ENCODE results near the gene IFNK.

The IFNK gene

GRCh38 chr9:27538647-27539046, 14.6 kb downstream of the IFNK start:
- DNase-seq (ENCODE audit: low read depth) = no peak

GRCh38 chr9:27539479-27540441, 15.7 kb downstream of the IFNK start:
- DNase-seq (ENCODE audit: low read depth) = peak; percentile 89

- DNase-seq (ENCODE audit: low read depth) = no peak
Observed at GRCh38 chr9:27540502-27540901, 16.4 kb downstream of the IFNK start.

- no peak for DNase-seq (ENCODE audit: low read depth)
Observed at GRCh38 chr9:27541740-27542139, 17.6 kb downstream of the IFNK start.

GRCh38 chr9:27542508-27542907, 18.4 kb downstream of the IFNK start:
- no peak for DNase-seq (ENCODE audit: low read depth)

- no peak for DNase-seq (ENCODE audit: low read depth)
Observed at GRCh38 chr9:27545471-27545870, 21.4 kb downstream of the IFNK start.

GRCh38 chr9:27548055-27548741, 24.1 kb downstream of the IFNK start:
- DNase-seq (ENCODE audit: low read depth) = peak; percentile 51

GRCh38 chr9:27549196-27549755, 25.2 kb downstream of the IFNK start:
- no peak for DNase-seq (ENCODE audit: low read depth)

GRCh38 chr9:27554712-27555111, 30.6 kb downstream of the IFNK start:
- no peak for DNase-seq (ENCODE audit: low read depth)

GRCh38 chr9:27556470-27556869, 32.4 kb downstream of the IFNK start:
- no peak for DNase-seq (ENCODE audit: low read depth)

- DNase-seq (ENCODE audit: low read depth) = no peak
Observed at GRCh38 chr9:27558307-27558706, 34.2 kb downstream of the IFNK start.

GRCh38 chr9:27560457-27560856, 36.4 kb downstream of the IFNK start:
- no peak for DNase-seq (ENCODE audit: low read depth)

- DNase-seq (ENCODE audit: low read depth) = no peak
Observed at GRCh38 chr9:27561685-27562084, 37.6 kb downstream of the IFNK start.

- no peak for DNase-seq (ENCODE audit: low read depth)
Observed at GRCh38 chr9:27563738-27564430, 39.8 kb downstream of the IFNK start.

- no peak for DNase-seq (ENCODE audit: low read depth)
Observed at GRCh38 chr9:27564670-27565069, 40.6 kb downstream of the IFNK start.

GRCh38 chr9:27565696-27566095, 41.6 kb downstream of the IFNK start:
- DNase-seq (ENCODE audit: low read depth) = no peak

GRCh38 chr9:27566118-27566517, 42.0 kb downstream of the IFNK start:
- no peak for DNase-seq (ENCODE audit: low read depth)

- no peak for DNase-seq (ENCODE audit: low read depth)
Observed at GRCh38 chr9:27569406-27569805, 45.3 kb downstream of the IFNK start.

GRCh38 chr9:27571011-27571410, 46.9 kb downstream of the IFNK start:
- DNase-seq (ENCODE audit: low read depth) = no peak

- DNase-seq (ENCODE audit: low read depth) = no peak
Observed at GRCh38 chr9:27572061-27572460, 48.0 kb downstream of the IFNK start.

GRCh38 chr9:27572566-27572917, 48.5 kb downstream of the IFNK start:
- peak; percentile 40 for DNase-seq (ENCODE audit: low read depth)

- DNase-seq (ENCODE audit: low read depth) = no peak
Observed at GRCh38 chr9:27572918-27573633, 49.0 kb downstream of the IFNK start, which contains the start of gene C9orf72. C9orf72 (minus strand) TSS chr9:27573481; CDS start chr9:27567120, 6,361 bp downstream.
